ENCODE data around the gene THY1. TPM values are rescaled to one million over a fixed set of nuclear protein-coding genes. Genes with fewer than 3 reads are reported as not detected.

The THY1 gene
- total RNA-seq, 1 donor from 2014 or later: 3.5 TPM

GRCh38 chr11:119446871-119447663 is 24.1 kb upstream of the THY1 start:
- H3K27me3 ChIP-seq: no peaks in the 10 kb centered on the region
- H3K4me1 ChIP-seq: no peaks in the 10 kb centered on the region
- intact Hi-C loops (cut with DNase I): no loop called here
- DNase-seq (ENCODE audit: low spot score in 2 of 2): peak in 1 of 2 donors; percentile 22
- TF ChIP-seq, protein P1, sequence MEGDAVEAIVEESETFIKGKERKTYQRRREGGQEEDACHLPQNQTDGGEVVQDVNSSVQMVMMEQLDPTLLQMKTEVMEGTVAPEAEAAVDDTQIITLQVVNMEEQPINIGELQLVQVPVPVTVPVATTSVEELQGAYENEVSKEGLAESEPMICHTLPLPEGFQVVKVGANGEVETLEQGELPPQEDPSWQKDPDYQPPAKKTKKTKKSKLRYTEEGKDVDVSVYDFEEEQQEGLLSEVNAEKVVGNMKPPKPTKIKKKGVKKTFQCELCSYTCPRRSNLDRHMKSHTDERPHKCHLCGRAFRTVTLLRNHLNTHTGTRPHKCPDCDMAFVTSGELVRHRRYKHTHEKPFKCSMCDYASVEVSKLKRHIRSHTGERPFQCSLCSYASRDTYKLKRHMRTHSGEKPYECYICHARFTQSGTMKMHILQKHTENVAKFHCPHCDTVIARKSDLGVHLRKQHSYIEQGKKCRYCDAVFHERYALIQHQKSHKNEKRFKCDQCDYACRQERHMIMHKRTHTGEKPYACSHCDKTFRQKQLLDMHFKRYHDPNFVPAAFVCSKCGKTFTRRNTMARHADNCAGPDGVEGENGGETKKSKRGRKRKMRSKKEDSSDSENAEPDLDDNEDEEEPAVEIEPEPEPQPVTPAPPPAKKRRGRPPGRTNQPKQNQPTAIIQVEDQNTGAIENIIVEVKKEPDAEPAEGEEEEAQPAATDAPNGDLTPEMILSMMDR (IDR thresholded peaks at IDR 0.05): no peak
- no peaks in the 10 kb centered on the region for H3K36me3 ChIP-seq
- H3K27ac ChIP-seq: no peak overlapping the region
- no peak overlapping the region for H3K4me3 ChIP-seq
- H3K9me3 ChIP-seq: no peaks in the 10 kb centered on the region

- Histone ChIP-seq H3K36me3 (no peaks in the 10 kb centered on the region), H3K27me3 (no peaks in the 10 kb centered on the region), H3K9me3 (no peaks in the 10 kb centered on the region), H3K27ac (no peak overlapping the region), H3K4me1 (no peaks in the 10 kb centered on the region), H3K4me3 (no peak overlapping the region)
- DNase-seq (ENCODE audit: low spot score in 2 of 2): no peak
- TF ChIP-seq, protein P1 (IDR thresholded peaks at IDR 0.05): no peak
- intact Hi-C loops (cut with DNase I): no loop called here
Measured at GRCh38 chr11:119446434-119446833, 23.5 kb upstream of the THY1 start.

DNA sequence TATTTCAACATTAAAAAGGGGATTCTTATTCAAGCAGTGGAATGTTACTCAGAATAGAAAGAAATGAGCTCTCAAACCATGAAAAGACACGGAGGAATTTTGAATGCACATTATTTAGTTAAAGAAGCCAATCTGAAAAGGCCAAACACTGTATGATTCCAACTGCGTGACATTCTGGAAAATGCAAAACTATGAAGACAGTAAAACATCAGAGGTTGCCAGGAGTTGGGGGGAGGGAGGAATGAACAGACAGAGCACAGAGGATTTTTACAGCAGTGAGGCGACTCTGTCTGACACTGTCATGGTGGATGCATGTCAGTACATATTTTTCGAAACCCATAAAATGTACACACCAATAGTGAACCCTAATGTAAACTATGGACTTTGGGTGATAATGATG is 22.9 kb upstream of the THY1 start:
- intact Hi-C loops (cut with DNase I): no loop called here
- no peaks in the 10 kb centered on the region for H3K9me3 ChIP-seq
- H3K4me3 ChIP-seq: no peak overlapping the region
- no peaks in the 10 kb centered on the region for H3K27me3 ChIP-seq
- no peaks in the 10 kb centered on the region for H3K4me1 ChIP-seq
- TF ChIP-seq, protein P1 (IDR thresholded peaks at IDR 0.05): no peak
- no peak overlapping the region for H3K27ac ChIP-seq
- H3K36me3 ChIP-seq: no peaks in the 10 kb centered on the region
- DNase-seq (ENCODE audit: low spot score in 2 of 2): no peak

- Histone ChIP-seq H3K4me1 (no peaks in the 10 kb centered on the region), H3K27ac (no peak overlapping the region), H3K4me3 (no peak overlapping the region), H3K27me3 (no peaks in the 10 kb centered on the region), H3K9me3 (no peaks in the 10 kb centered on the region), H3K36me3 (no peaks in the 10 kb centered on the region)
- no peak for DNase-seq (ENCODE audit: low spot score in 2 of 2)
- intact Hi-C loops (cut with DNase I): no loop called here
- TF ChIP-seq, protein P1 (IDR thresholded peaks at IDR 0.05): no peak
Measured at GRCh38 chr11:119445379-119445778, 22.4 kb upstream of the THY1 start.

GRCh38 chr11:119441898-119442243 is 18.9 kb upstream of the THY1 start:
- Histone ChIP-seq H3K36me3 (no peaks in the 10 kb centered on the region), H3K9me3 (no peaks in the 10 kb centered on the region), H3K4me3 (no peak overlapping the region), H3K27ac (no peak overlapping the region), H3K4me1 (no peaks in the 10 kb centered on the region), H3K27me3 (no peaks in the 10 kb centered on the region)
- intact Hi-C loops (cut with DNase I): no loop called here
- DNase-seq (ENCODE audit: low spot score in 2 of 2): no peak
- TF ChIP-seq, protein P1 (IDR thresholded peaks at IDR 0.05): no peak

Measured in ascending aorta (tissue), 2 donors.